NCI-H1436 treated with DMSO at 0.1 percent for 48 hours (cell line): ENCODE data around the gene PHF2.
"Not testable (repeated sequence)": the region's sequence is repeated elsewhere in the genome, so short reads cannot be mapped to it uniquely, and the experiment has no call there.

Experiments
- DNase-seq: peaks from one replicate; lab custom pipeline; 2025; lab: John Stamatoyannopoulos, UW

Gene PHF2

DNA sequence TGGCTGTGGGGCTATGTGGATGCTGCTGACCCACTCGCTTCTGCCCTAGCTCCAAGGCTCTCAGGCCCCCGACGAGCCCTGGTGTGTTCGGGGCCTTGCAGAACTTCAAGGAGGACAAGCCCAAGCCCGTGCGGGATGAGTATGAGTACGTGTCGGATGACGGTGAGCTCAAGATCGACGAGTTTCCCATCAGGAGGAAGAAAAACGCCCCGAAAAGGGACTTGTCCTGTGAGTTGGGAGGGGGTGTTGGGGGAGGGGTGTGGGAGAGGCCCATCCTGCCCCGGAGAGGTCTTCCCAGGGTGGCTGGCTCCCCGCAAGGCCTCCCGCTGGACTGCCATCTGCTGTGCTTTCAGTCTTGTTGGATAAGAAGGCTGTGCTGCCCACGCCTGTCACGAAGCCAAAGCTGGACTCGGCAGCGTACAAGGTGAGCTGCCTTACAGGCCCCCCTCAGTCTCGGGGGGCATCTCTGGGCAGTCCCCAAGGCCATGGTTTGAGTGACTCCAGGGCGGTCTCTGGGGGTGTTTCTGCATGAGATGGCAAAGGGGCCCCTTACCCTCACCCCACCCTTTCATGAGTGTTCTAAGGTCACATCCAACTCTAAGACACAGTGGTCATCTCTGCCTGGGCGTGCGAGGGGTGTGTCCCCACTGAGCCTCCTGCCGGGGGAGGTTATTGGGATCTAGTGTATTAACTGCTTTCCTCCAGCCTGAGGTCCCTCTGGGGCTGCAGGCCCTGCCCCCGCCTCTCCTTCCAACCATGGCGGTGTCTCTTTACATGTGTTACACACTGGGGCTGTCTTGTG is 89.5 kb downstream of the PHF2 start:
- DNase-seq, result no peak

DNA sequence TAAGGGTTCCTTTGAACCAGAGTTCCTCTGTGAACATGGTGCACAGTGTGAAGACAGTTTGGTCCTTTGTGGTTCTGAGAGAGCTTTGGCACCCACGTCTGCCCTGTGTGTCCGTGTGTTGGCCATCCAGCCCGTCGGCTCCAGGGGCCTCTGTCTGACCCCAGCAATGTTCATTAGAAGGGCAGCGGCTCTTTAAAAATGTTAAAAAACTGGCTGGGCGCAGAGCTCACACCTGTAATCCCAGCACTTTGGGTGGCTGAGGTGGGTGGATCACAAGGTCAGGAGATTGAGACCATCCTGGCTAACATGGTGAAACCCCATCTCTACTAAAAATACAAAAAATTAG is 90.0 kb downstream of the PHF2 start:
- DNase-seq, result not testable (repeated sequence)

DNA sequence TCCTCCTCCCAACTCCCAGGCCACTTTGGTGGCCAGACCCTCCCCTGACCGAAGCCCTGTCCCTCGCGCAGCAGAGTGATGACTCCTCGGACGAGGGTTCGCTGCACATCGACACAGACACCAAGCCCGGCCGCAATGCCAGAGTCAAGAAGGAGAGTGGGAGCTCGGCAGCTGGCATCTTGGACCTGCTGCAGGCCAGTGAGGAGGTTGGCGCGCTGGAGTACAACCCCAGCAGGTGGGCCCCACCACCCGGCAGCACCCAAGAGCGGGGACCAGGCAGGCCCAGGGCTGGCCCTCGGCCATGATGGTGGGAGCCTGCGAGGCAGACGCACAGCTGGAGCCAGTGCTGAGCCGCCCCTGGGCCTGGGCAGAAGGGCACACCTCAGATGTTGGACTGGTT is 90.6 kb downstream of the PHF2 start:
- no peak for DNase-seq

DNA sequence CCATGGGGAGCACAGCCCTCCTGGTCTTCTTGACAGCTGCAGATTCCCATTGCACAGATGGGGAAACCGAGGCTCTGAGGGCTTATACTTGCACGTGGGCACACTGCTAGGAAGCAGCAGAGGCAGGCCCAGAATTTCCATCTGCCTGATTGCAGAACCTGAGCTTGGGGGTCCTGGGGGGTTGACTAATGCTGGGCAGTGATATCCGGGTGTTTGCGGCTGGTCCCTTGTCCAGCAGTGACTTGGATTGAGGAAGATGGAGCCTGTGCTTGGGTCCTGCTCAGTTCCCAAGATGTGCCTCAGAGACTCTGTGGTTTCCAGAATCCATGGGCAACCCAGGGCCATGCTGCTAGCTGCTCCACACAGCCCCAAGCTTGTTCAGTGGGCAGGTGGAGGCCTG is 91.2 kb downstream of the PHF2 start:
- DNase-seq, result no peak

DNA sequence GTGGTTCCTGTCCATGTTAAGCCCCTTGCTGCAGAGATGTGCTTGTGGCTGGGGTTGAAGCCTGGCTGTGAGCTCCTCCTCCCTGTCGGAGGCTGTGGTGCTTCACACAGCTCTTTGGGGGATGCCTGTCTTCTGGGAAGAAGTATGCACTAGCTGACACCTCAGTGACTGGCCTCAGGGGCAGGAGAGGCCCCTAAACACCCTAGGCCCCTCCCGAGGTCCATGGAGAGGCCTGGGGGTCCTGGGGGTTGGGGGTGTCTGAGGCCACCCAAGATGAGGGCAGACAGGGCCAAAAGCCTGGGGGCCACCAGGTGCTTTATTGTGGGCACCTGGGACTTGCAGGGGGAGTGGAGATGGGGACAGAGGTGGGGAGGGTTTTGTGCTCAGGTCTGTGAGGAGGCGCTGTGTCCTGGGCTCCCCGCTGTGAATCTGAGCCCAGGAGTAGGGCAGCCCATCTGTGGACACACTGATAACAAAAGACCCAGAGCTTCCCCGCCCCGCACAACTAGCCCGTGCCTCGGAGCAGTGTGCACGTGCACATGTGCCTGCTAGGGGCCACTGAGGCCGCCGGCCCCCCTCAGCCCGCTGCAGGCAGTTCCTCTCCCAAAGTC is 92.0 kb downstream of the PHF2 start:
- no peak for DNase-seq

DNA sequence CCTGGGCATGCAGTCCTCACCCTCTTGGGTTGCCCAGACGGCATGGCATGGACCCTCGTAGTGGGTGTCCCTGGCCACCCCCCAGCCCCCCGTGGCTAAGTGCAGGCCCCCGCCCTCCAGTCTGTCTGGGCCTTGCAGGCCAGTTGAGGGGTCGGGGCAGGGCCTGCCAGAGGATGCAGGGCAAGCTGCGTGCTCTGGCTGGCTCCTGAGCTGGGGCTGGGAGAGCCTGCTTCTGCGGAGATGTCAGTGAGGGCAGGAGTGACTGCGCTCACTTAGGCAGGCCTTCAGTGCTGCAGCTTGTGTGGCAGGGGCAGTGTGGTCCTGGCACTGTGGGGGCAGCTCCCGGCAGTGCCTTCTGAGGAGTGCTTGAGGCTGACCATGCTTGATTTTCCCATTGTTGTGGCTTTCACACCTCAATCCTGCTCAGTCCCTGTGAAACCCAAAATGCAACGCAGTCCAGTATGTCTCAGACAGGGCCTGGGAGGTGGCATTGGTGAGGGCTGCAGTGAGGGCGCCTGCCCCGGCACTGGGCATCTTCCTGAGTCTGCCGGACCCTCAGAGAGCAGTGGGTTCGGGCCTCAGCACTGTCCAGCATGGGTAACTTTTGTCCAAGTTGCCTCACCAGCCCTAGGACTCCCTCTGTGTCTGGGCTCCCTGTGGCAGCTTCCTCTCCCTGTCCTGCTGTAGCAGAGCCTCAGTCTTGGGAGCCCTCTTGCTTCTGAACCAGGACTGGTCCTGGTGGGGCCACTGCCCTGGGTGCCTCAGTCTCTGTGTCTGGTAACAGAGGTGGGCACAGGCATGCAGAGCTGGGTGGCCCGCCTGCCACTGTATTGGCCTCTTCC is 93.0 kb downstream of the PHF2 start:
- DNase-seq, result no peak

DNA sequence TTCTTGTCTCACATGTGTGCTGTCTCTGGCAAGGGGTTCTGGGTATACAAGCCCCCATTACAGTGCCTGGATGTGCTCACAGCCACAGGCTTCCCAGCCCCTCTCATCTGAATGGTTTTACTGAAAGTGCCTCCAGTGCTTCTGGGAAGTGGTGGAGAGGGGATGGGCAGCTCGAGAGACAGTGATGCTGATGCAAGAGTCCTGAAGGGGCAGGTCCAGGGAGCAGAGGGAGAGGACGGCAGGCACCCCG is 93.5 kb downstream of the PHF2 start:
- no peak for DNase-seq

DNA sequence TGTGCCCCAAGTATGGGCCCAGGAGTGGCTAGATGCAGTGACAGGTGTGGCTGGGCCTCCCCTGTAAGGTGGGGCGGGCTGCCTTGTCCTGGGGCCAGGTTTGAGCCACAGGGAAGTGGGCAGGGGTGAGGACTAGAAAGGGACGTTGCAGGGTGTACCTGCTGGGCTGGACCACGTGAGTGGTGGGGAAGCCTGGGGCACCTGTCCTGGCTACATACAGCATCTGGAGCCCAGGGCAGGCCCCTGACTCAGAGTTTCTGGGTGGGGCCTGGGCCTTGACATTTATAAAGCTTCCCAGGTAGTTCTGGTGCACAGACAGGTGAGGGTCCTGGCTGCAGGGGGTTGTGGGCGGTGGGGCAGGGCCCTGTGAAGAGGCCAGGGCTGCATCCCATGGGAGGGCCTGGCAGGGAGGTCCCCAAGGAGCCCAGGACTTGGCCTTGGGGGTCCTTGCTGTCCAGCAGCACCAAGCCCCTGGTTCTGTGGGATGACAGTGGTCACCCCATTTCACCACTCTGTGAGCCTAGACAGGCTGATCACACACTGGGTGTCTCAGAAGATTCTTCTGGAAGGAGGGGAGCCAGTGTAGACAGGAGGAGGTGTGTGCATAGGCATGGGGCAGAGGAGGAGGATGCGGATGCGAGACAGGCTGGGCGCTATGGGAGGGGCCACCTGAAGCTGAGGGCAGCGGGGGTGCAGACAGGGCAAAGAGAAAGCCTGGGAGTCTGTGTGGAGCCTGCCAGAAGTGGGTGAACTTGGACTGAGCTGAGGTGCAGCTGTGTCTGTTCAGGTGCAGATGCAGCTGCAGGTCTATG is 94.0 kb downstream of the PHF2 start:
- no peak for DNase-seq

DNA sequence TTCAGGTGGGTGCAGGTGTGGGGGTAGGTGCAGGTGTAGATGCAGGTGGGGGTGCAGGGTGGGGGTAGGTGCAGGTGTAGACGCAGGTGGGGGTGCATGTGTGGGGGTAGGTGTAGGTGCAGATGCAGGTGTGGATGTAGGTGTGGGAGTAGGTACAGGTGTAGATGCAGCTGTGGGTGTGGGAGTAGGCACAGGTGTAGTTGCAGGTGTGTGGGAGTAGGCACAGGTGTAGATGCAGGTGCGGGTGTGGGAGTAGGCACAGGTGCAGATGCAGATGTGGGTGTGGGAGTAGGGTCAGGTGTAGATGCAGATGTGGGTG is 94.6 kb downstream of the PHF2 start:
- DNase-seq, result no peak

DNA sequence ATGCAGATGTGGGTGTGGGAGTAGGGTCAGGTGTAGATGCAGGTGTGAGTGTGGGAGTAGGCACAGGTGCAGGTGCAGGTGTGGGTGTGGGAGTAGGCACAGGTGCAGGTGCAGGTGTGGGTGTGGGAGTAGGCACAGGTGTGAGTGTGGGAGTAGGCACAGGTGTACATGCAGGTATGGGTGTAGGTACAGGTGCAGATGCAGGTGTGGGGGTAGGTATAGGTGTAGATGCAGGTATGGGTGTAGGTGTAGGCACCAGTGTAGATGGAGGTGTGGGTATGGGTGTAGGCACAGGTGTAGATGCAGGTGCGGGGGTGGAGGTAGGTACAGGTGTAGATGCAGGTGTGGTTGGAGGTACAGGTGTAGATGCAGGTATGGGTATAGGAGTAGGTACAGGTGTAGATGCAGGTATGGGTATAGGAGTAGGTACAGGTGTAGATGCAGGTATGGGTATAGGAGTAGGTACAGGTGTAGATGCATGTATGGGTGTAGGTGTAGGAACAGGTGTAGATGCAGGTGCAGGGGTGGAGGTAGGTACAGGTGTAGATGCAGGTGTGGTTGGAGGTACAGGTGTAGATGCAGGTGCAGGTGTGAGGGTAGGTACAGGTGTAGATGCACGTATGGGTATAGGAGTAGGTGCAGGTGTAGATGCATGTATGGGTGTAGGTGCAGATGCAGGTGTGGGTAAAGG is 96.1 kb downstream of the PHF2 start:
- not testable (repeated sequence) for DNase-seq

DNA sequence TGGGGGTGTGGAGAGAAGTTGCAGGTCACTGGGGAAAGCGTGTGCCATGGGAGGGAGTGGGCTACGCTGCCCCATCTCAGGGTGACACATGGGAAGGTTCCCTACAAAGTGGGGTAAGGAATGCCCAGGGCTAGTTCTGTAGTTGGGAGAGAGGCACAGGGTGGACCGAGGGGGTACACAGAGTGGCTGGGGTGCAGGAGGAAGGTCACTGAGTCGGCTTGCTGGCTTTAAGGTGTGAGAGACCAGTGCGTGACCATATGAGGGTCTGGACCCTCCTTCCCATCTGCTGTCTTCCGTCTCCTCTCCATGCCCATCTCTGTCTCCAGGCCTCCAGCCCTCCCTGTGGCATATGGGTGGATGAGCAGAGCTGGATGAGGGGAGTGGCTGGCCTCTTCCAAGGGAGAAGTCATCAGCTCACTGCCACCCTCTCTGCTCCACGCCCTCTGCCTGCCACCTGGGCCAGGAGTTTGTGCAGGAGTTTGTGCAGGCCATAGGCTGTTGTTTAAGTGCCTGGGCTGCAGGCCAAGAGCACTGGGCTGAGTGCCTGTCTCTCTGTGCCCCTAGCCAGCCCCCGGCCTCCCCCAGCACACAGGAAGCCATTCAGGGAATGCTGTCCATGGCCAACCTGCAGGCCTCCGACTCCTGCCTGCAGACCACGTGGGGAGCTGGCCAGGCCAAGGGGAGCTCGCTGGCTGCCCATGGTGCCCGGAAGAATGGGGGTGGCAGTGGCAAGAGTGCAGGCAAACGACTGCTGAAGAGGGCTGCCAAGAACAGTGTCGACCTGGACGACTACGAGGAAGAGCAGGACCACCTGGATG is 96.8 kb downstream of the PHF2 start:
- no peak for DNase-seq

DNA sequence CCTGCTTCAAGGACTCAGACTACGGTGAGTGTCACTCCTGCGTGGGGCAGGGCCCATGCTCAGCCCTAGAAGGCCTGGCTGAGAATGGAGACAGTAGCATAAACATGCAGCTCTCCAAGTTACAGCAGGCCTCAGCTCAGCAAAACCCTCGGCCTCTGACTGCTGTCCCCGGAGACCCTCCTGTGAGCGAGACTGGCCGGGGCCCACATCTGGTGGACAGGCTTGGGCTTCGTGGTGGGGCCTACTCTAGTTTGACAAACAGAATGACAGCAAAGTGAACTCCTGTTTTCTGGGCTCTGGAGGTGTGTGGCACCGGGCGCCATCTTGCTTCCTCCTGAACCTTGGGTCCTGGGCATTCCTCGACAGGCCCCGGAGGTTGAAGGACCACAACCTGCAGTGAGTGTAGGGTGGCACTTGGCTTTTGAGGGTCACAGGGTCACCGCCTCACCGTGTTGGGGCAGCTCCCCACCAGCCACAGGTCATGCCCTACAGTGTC is 97.5 kb downstream of the PHF2 start:
- DNase-seq, result no peak

DNA sequence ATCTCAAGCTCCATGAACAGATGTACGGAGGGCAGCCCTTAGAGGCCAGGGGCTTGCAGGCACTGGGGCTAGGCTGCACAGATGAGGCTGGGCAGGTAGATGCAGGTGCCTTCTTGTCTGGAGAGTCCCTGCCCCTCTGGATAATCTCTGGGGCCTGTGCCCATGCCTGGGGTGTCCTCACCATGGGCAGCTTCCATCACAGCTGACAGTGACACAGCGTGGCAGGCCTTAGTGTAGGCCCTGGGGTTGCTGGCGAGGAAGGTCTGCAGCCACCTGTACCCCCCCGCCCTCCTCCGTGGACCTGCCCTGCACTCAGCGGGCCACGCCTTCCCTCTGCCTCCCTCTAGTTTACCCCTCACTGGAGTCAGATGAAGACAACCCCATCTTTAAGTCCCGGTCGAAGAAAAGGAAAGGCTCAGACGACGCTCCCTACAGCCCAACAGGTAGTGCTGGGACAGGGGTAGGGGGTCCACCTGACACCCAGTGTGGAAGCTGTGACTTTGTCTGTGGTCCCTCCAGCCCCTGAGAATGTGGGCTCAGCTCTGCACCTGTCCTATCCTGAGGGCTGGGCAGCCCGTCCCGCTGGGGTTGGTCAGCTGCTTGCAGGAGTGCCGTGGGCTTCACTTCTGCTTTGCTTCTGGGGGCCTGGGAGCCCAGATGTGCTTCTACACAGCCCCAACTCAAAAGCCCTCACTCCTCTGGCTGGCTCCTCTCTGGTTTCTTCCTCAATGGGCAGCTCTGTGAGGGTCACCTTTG is 98.4 kb downstream of the PHF2 start:
- DNase-seq, result no peak

DNA sequence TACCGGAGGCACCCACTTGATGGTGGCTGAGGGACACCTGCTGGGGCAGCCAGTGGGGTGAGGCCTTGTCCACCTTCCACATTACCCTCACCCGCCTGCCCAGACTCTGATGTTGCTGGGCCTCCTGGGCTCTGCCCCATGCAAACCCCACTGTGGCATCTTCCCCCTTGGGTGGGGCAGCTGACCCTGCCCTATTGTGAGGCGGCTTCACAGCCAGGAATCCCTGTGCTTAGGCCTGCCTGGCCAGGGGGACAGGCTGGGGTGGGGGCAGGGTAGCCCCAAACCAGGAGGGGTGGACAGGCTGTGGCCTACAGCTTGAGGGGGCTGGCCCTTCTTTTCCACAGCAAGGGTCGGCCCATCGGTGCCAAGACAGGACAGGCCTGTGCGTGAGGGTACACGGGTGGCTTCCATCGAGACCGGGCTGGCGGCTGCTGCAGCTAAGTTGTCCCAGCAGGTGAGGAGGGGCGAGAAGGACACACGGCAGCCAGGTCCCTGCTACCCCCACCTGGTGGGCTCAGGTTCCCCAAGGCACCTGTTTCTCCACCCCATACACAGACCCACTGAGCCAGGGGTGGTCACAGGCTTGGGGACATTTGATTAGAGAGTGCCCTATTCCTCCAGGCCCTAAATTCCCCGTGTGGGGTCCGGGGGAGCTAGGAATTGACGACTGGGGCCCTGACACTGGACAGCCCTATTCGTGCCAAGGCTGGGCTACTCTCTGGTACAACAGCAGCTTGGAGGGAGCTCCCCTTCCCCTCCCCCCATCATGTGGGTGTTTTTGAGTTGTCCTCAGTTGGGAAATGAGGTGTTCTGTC is 99.2 kb downstream of the PHF2 start:
- DNase-seq, result no peak

DNA sequence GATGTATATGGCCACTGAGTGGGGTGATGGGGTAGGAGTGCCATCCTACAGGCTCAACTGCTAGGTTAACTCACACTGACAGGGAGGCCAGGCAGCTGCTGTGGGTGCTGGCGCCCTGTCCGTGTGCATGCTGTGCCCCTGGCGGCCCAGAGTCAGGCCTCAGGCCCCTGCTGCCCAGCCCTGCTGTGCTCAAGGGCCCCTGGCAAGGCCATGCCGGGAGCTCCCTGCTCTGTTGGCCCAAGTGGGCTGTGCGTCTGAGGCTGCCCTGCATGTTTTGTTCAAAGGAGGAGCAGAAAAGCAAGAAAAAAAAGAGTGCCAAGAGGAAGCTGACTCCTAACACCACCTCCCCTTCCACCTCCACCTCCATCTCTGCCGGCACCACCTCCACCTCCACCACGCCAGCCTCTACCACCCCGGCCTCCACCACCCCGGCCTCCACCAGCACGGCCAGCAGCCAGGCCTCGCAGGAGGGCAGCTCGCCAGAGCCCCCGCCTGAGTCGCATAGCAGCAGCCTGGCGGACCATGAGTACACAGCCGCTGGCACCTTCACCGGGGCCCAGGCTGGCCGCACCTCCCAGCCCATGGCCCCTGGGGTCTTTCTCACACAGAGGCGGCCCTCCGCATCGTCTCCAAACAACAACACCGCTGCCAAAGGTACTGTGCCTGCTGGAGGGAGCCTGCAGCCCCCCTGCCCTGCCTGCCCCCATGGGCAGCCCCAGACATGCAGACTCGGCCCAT is 100.1 kb downstream of the PHF2 start:
- no peak for DNase-seq

DNA sequence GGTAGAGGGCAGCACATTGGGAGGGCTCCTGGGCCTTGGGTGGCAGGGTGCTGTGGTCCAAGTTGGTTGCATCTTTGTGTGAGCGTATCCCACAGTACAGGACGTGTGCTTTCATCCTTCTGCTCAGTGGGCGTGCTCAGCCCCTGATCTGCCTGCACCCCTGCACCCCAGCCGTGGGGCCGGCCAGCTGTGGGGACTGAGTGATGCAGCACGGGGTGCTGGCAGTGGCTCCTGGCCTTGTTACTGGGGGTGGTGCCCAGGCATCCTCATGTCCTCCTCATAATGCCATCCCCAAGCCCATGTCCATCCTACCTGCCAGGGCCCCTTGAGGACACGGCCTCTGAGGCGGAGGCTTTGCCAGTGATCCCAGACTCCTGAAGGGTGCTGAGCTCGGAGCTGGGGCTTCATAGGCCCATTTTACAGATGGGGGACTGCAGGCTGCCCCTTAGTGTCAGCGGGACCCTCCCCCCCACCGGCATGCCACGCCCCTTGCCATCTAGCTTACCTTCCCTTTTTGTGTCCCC is 100.7 kb downstream of the PHF2 start:
- no peak for DNase-seq

DNA sequence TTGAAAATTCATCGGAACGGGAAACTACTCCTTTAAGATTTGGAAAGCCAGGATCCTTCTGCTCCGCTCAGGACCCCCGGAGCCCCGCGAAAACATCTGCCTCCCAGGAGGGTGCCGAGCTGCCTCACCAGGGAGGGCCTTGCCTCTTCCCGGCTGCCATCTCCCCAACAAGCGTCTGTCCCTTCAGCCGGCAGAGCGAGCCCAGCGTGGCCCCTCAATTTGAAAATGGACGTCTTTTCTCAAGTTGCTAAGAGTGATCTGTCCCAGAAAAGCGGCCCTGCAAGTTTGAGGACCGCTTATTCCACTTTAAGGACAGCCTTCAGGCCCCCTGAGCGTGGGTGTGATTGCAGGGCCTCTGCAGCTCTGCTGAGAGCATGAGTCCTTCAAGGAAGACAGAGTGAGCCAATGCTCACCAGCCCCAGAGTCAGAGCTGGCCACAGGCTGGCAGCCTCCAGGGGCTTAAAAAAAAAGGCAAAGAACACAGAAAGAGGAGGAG is 101.3 kb downstream of the PHF2 start:
- DNase-seq, result no peak
